B cell (primary cell): ENCODE results near the gene NEK6. TPM values are rescaled to one million over a fixed set of nuclear protein-coding genes. Genes with fewer than 3 reads are reported as not detected.

Experiments used
- ATAC-seq: fragments of 200-7000 bp; cut with Tn5 transposase; one replicate; pipeline ENCODE4 v1.10.0; 2021; ENCODE audit warnings: low read depth, mild to moderate bottlenecking, moderate number of reproducible peaks, moderate library complexity
- CTCF ChIA-PET: fragments of 350-600 bp; sonication (Branson Sonifier 250); formaldehyde crosslinking; loops from one replicate; lab custom pipeline; 2021; ENCODE audit warnings: antibody characterized with exemption, inconsistent platforms; lab: Charles Lee
- POLR2A ChIA-PET: fragments of 350-600 bp; sonication (Branson Sonifier 250); formaldehyde crosslinking; loops from one replicate; lab custom pipeline; 2021; ENCODE audit warnings: antibody characterized with exemption; lab: Charles Lee
- DNase-seq: peaks from one replicate; pipeline ENCODE4 v3.0.0; 2013
- H2AFZ ChIP-seq: 2 replicates; pipeline ENCODE4 v1.6.1; 2012; ENCODE audit warnings: mild to moderate bottlenecking, low read depth, low read length; ENCODE audit not compliant: insufficient read depth, poor library complexity, severe bottlenecking
- H3K27ac ChIP-seq, 2 donors: 1 replicate in 1 of 2; 2 replicates in 1 of 2; pipeline ENCODE4 v1.5.1; 2012 to 2013; ENCODE audit warnings: low read length in 2 of 2, mild to moderate bottlenecking in 2 of 2, moderate library complexity in 1 of 2
- H3K27me3 ChIP-seq, 4 experiments: fragments of 200-600 bp in 1 of 4; sonication (generic) in 1 of 4; replicated peaks in 1 of 4; 1 replicate in 2 of 4; 2 replicates in 2 of 4; pipeline versions ENCODE4 v1.6.1 to v1.7.0; 2013 to 2016; ENCODE audit warnings: low read length in 3 of 4, mild to moderate bottlenecking in 2 of 4, mixed read lengths in 1 of 4, moderate library complexity in 1 of 4; ENCODE audit not compliant: insufficient read depth in 4 of 4, control insufficient read depth in 3 of 4; ENCODE audit errors: control extremely low read depth in 1 of 4
- H3K36me3 ChIP-seq, 2 experiments: replicated peaks in 1 of 2; 1 replicate in 1 of 2; 2 replicates in 1 of 2; pipeline versions ENCODE4 v1.6.1 to v1.7.1; 2013; ENCODE audit warnings: low read length in 1 of 2; ENCODE audit not compliant: insufficient read depth in 2 of 2, control insufficient read depth in 1 of 2; ENCODE audit errors: control extremely low read depth in 1 of 2, extremely low read depth in 1 of 2
- H3K4me1 ChIP-seq, 2 donors: fragments of 200-600 bp in 1 of 2; sonication (generic) in 1 of 2; 1 replicate in 1 of 2; 2 replicates in 1 of 2; pipeline versions ENCODE4 v1.5.1 to v1.6.1; 2013 to 2017; ENCODE audit warnings: low read length in 2 of 2; ENCODE audit not compliant: control insufficient read depth in 2 of 2, insufficient read depth in 2 of 2
- H3K4me2 ChIP-seq: replicated peaks from 2 replicates; pipeline ENCODE3; 2012; ENCODE audit warnings: mild to moderate bottlenecking, low read depth, low read length; ENCODE audit not compliant: poor library complexity, severe bottlenecking
- H3K4me3 ChIP-seq, 5 experiments: fragments of 200-600 bp in 1 of 5; sonication (generic) in 1 of 5; 1 replicate in 3 of 5; 2 replicates in 2 of 5; pipeline versions ENCODE4 v1.5.1 to v1.7.0; 2011 to 2016; ENCODE audit warnings: low read length in 4 of 5, mild to moderate bottlenecking in 4 of 5, low read depth in 2 of 5, control low read depth in 1 of 5, moderate library complexity in 1 of 5; ENCODE audit not compliant: insufficient read depth in 1 of 5; ENCODE audit errors: control extremely low read depth in 1 of 5, extremely low read depth in 1 of 5
- H3K79me2 ChIP-seq: fragments of 200-600 bp; sonication (generic); one replicate; pipeline ENCODE4 v1.6.0; 2016; ENCODE audit warnings: low read length; ENCODE audit not compliant: control insufficient read depth, insufficient read depth
- H3K9ac ChIP-seq: fragments of 200-600 bp; sonication (generic); 2 replicates; pipeline ENCODE4 v1.6.1; 2017; ENCODE audit warnings: mild to moderate bottlenecking, low read length, moderate library complexity
- H3K9me3 ChIP-seq, 3 donors: one replicate each; pipeline versions ENCODE4 v1.6.1 to v1.7.1; 2013; ENCODE audit warnings: low read length in 2 of 3; ENCODE audit not compliant: control insufficient read depth in 2 of 3, insufficient read depth in 1 of 3; ENCODE audit errors: control extremely low read depth in 1 of 3
- H4K20me1 ChIP-seq: 2 replicates; pipeline ENCODE4 v1.6.0; 2012; ENCODE audit warnings: mild to moderate bottlenecking, low read length; ENCODE audit not compliant: insufficient read depth, control insufficient read depth, poor library complexity, severe bottlenecking
- H3K27ac Mint-ChIP-seq: one replicate; pipeline ENCODE4 v1.8.0; 2021; ENCODE audit warnings: mixed read lengths
- H3K27me3 Mint-ChIP-seq: one replicate; pipeline ENCODE4 v1.8.0; 2021; ENCODE audit warnings: mixed read lengths
- H3K4me1 Mint-ChIP-seq: one replicate; pipeline ENCODE4 v1.8.0; 2021; ENCODE audit warnings: mixed read lengths
- H3K4me3 Mint-ChIP-seq: one replicate; pipeline ENCODE4 v1.8.0; 2021; ENCODE audit warnings: mixed read lengths
- H3K9me3 Mint-ChIP-seq: one replicate; pipeline ENCODE4 v1.8.0; 2022; ENCODE audit warnings: mixed read lengths; ENCODE audit not compliant: insufficient read depth
- CTCF ChIP-seq: fragments of 200-600 bp; IDR thresholded peaks from one replicate; pipeline ENCODE4 v1.8.0; 2022; ENCODE audit warnings: antibody characterized with exemption, mild to moderate bottlenecking
- EZH2 ChIP-seq: IDR thresholded peaks from 2 replicates; pipeline ENCODE4 v1.6.1; 2012; ENCODE audit warnings: borderline replicate concordance, low read depth, mild to moderate bottlenecking, moderate library complexity, low read length; ENCODE audit not compliant: insufficient read depth, poor library complexity, severe bottlenecking
- WGBS: methylation state at CpG from one replicate; pipeline ENCODE4 v1.1.5; 2013; ENCODE audit warnings: missing lambda C conversion rate; ENCODE audit not compliant: insufficient coverage; 5-methylcytosine and 5-hydroxymethylcytosine counted together
- intact Hi-C: fragments of 100-400 bp; cut with micrococcal nuclease; formaldehyde crosslinking; loops from one replicate; pipeline ENCODE4 v1.10.0; 2022
- polyA plus RNA-seq: library from polyadenylated mRNA; depleted of rRNA; stranded (reverse); fragments of >200 nt; gene quantifications from 2 replicates; pipeline ENCODE4 v1.2.3, GENCODE V29; 2012
- total RNA-seq, 2 donors: library from RNA; stranded (reverse); fragments of 120-200 nt in 1 of 2; gene quantifications; 1 replicate in 1 of 2; 2 replicates in 1 of 2; pipeline versions ENCODE4 v1.2.3 to v1.2.4, GENCODE V29; 2013 to 2022

The NEK6 gene
- total and polyA plus RNA-seq, 2 donors (not counting 1 experiment from before 2014, with no cell fraction given), result 40.0 to 63.1 TPM

GRCh38 chr9:124231095-124231737 lies 26.5 kb upstream of the NEK6 start:
- no peaks in the 10 kb centered on the region for H4K20me1 ChIP-seq
- no peak overlapping the region for H3K27ac ChIP-seq
- no peaks in the 10 kb centered on the region for H3K79me2 ChIP-seq
- peaks cover 0 to 1% (median 0%) of the 10 kb centered on the region in 3 donors for H3K9me3 ChIP-seq
- H3K4me3 ChIP-seq, result no peak overlapping the region
- no peak overlapping the region for H3K9ac ChIP-seq
- CTCF ChIA-PET, result no interaction called here
- TF ChIP-seq EZH2, result no peak
- no peak for TF ChIP-seq CTCF
- POLR2A ChIA-PET, result no interaction called here
- Mint-ChIP-seq H3K4me1 (no peaks in the 10 kb centered on the region), H3K27me3 (no peaks in the 10 kb centered on the region), H3K27ac (no peak overlapping the region), H3K9me3 (no peaks in the 10 kb centered on the region), H3K4me3 (no peak overlapping the region)
- no peak for DNase-seq
- H3K4me1 ChIP-seq, result no peaks in the 10 kb centered on the region
- H3K27me3 ChIP-seq, result no peaks in the 10 kb centered on the region
- no peak for ATAC-seq
- WGBS, result 100% methylated on average over 2 of the region's 8 CpGs
- H3K36me3 ChIP-seq, result no peaks in the 10 kb centered on the region
- intact Hi-C loops, result no loop called here
- no peak overlapping the region for H3K4me2 ChIP-seq
- H2AFZ ChIP-seq, result no peak overlapping the region

GRCh38 chr9:124238546-124239140 lies 19.1 kb upstream of the NEK6 start:
- peak overlapping the region; percentile 38 for H3K4me3 Mint-ChIP-seq

More at GRCh38 chr9:124238546-124239140, 19.1 kb upstream of the NEK6 start:
- Histone ChIP-seq H3K4me3 (peak overlapping the region in 1 of 5 experiments; percentile 22), H3K4me1 (peaks cover 25 to 37% of the 10 kb centered on the region in 2 donors), H3K36me3 (no peaks in the 10 kb centered on the region), H3K27ac (peak overlapping the region in 1 of 2 donors; percentile 13), H3K9me3 (peaks cover 0 to 1% (median 0%) of the 10 kb centered on the region in 3 donors), H3K27me3 (no peaks in the 10 kb centered on the region), H3K9ac (no peak overlapping the region), H4K20me1 (no peaks in the 10 kb centered on the region), H2AFZ (peak overlapping the region; percentile 50), H3K79me2 (no peaks in the 10 kb centered on the region), H3K4me2 (peak overlapping the region; percentile 56)
- TF ChIP-seq EZH2 (no peak), CTCF (no peak)
- ChIA-PET POLR2A (interaction anchor here (0.6 to 0.8 kb wide), 3 partner anchors 13 to 41 kb away, joined by 3 read pairs; no protein-coding TSS in a partner anchor), CTCF (interaction anchor here (0.7 to 1.2 kb wide), 5 partner anchors 16 to 112 kb away, joined by 3 to 12 read pairs (median 3); no protein-coding TSS in a partner anchor)
- WGBS, result 48% methylated on average over 4 of the region's 5 CpGs
- DNase-seq (no peak), ATAC-seq (peak; percentile 8)
- no peaks in the 10 kb centered on the region for H3K9me3 Mint-ChIP-seq
- no peaks in the 10 kb centered on the region for H3K27me3 Mint-ChIP-seq
- intact Hi-C loops, result loop anchor here (1.0 to 2.0 kb wide), 3 partner anchors 16 to 36 kb away; no protein-coding TSS in a partner anchor
- peak overlapping the region; percentile 85 for H3K27ac Mint-ChIP-seq
- peaks cover 43% of the 10 kb centered on the region for H3K4me1 Mint-ChIP-seq
